Coronary artery (tissue), 2 donors: ENCODE data around the gene SLC9B2.

Source experiments
- DNase-seq: peaks from one replicate; pipeline ENCODE4 v3.0.0-alpha.2; 2017; ENCODE audit warnings: low spot score
- H3K27ac ChIP-seq, 2 donors: fragments of 200-600 bp; sonication (generic); one replicate each; pipeline ENCODE4 v1.5.1; 2016 to 2019
- H3K4me3 ChIP-seq: fragments of 200-600 bp; sonication (generic); 2 replicates; pipeline ENCODE4 v1.5.1; 2016; ENCODE audit warnings: mild to moderate bottlenecking, moderate library complexity
- CTCF ChIP-seq: fragments of 200-600 bp; sonication (generic); IDR thresholded peaks from one replicate; pipeline ENCODE4 v1.5.1; 2019; ENCODE audit warnings: antibody characterized with exemption

Gene SLC9B2

GRCh38 chr4:103054030-103054429 is 22.5 kb downstream of the SLC9B2 start:
- TF ChIP-seq CTCF, result no peak
- H3K27ac ChIP-seq, result no peak overlapping the region

GRCh38 chr4:103052779-103053178 is 23.8 kb downstream of the SLC9B2 start:
- no peak for DNase-seq
- no peak for TF ChIP-seq CTCF
- Histone ChIP-seq H3K27ac (no peak overlapping the region), H3K4me3 (no peak overlapping the region)

More at GRCh38 chr4:103054030-103054429, 22.5 kb downstream of the SLC9B2 start:
- DNase-seq, result no peak
- H3K4me3 ChIP-seq, result no peak overlapping the region

GRCh38 chr4:103052145-103052544 is 24.4 kb downstream of the SLC9B2 start:
- H3K4me3 ChIP-seq, result no peak overlapping the region
- no peak for DNase-seq
- no peak for TF ChIP-seq CTCF

GRCh38 chr4:103050736-103051436 is 25.7 kb downstream of the SLC9B2 start:
- no peak for TF ChIP-seq CTCF
- Histone ChIP-seq H3K4me3 (no peak overlapping the region), H3K27ac (no peak overlapping the region)
- DNase-seq, result no peak

More at GRCh38 chr4:103052145-103052544, 24.4 kb downstream of the SLC9B2 start:
- H3K27ac ChIP-seq, result no peak overlapping the region

- Histone ChIP-seq H3K4me3 (no peak overlapping the region), H3K27ac (no peak overlapping the region)
- no peak for DNase-seq
- no peak for TF ChIP-seq CTCF
Observed at GRCh38 chr4:103046416-103047290, 29.9 kb downstream of the SLC9B2 start.

- DNase-seq, result no peak
- TF ChIP-seq CTCF, result no peak
- H3K4me3 ChIP-seq, result no peak overlapping the region
- no peak overlapping the region for H3K27ac ChIP-seq
Observed at GRCh38 chr4:103044183-103044582, 32.4 kb downstream of the SLC9B2 start.
